MG63 (cell line): Measurements from ENCODE around the gene CSH2. TPM values are rescaled to one million over a fixed set of nuclear protein-coding genes. Genes with fewer than 3 reads are reported as not detected.
A peak's percentile ranks its signal among the peaks of the same experiment; 100 is the strongest.
"Not testable (repeated sequence)": the region's sequence is repeated elsewhere in the genome, so short reads cannot be mapped to it uniquely, and the experiment has no call there.

Source experiments
- DNase-seq: peaks from one replicate; pipeline ENCODE4 v3.0.0-alpha.2; 2020
- H3K27me3 ChIP-seq: fragments of 250-450 bp; sonication (Bioruptor Pico); 2 replicates; pipeline ENCODE4 v1.5.1; 2020; ENCODE audit warnings: mild to moderate bottlenecking, moderate library complexity
- H3K36me3 ChIP-seq: fragments of 250-450 bp; sonication (Bioruptor Pico); 2 replicates; pipeline ENCODE4 v1.5.1; 2020; ENCODE audit warnings: mild to moderate bottlenecking, moderate library complexity
- H3K4me3 ChIP-seq: fragments of 250-450 bp; sonication (Bioruptor Pico); 2 replicates; pipeline ENCODE4 v1.5.1; 2020; ENCODE audit warnings: mild to moderate bottlenecking, moderate library complexity
- H3K9me3 ChIP-seq: fragments of 250-450 bp; sonication (Bioruptor Pico); 2 replicates; pipeline ENCODE4 v1.5.1; 2020; ENCODE audit warnings: mild to moderate bottlenecking, moderate library complexity
- total RNA-seq: library from RNA; depleted of rRNA; stranded (reverse); fragments of >200 nt; shearing (Covaris generic); gene quantifications from 2 replicates; pipeline ENCODE4 v1.2.3, GENCODE V29; 2014; ENCODE audit warnings: low replicate concordance

CSH2 gene
- total RNA-seq, 1 experiment from 2014 or later, result not detected

- not testable (repeated sequence) for H3K27me3 ChIP-seq, DNase-seq, H3K4me3 ChIP-seq, H3K36me3 ChIP-seq, H3K9me3 ChIP-seq
Measured at GRCh38 chr17:63904796-63905195, 31.3 kb upstream of the CSH2 start.

GRCh38 chr17:63903787-63904201 is 30.3 kb upstream of the CSH2 start:
- H3K36me3 ChIP-seq, DNase-seq, H3K9me3 ChIP-seq, H3K4me3 ChIP-seq, H3K27me3 ChIP-seq: not testable (repeated sequence)

GRCh38 chr17:63901971-63902370 is 28.5 kb upstream of the CSH2 start:
- not testable (repeated sequence) for H3K27me3 ChIP-seq, DNase-seq, H3K9me3 ChIP-seq, H3K36me3 ChIP-seq, H3K4me3 ChIP-seq

GRCh38 chr17:63898899-63899798 is 25.7 kb upstream of the CSH2 start:
- DNase-seq, result peak; percentile 25
- not testable (repeated sequence) for H3K36me3 ChIP-seq, H3K9me3 ChIP-seq, H3K27me3 ChIP-seq, H3K4me3 ChIP-seq

- H3K27me3 ChIP-seq, H3K4me3 ChIP-seq, DNase-seq, H3K36me3 ChIP-seq, H3K9me3 ChIP-seq: not testable (repeated sequence)
Measured at GRCh38 chr17:63896524-63897354, 23.3 kb upstream of the CSH2 start, which contains the start of gene CSH1. Gene CSH1 (minus strand): TSS chr17:63896574. CDS start chr17:63896511, 63 bp downstream.

GRCh38 chr17:63894821-63895220 is 21.3 kb upstream of the CSH2 start:
- not testable (repeated sequence) for DNase-seq, H3K36me3 ChIP-seq, H3K27me3 ChIP-seq, H3K4me3 ChIP-seq, H3K9me3 ChIP-seq

- H3K36me3 ChIP-seq, DNase-seq, H3K9me3 ChIP-seq, H3K27me3 ChIP-seq, H3K4me3 ChIP-seq: not testable (repeated sequence)
Measured at GRCh38 chr17:63894021-63894420, 20.5 kb upstream of the CSH2 start.

- H3K36me3 ChIP-seq, H3K4me3 ChIP-seq, DNase-seq, H3K9me3 ChIP-seq, H3K27me3 ChIP-seq: not testable (repeated sequence)
Measured at GRCh38 chr17:63892316-63893037, 19.0 kb upstream of the CSH2 start.

- DNase-seq, H3K36me3 ChIP-seq, H3K27me3 ChIP-seq, H3K9me3 ChIP-seq, H3K4me3 ChIP-seq: not testable (repeated sequence)
Measured at GRCh38 chr17:63889026-63889848, 15.8 kb upstream of the CSH2 start.

- not testable (repeated sequence) for H3K27me3 ChIP-seq, H3K9me3 ChIP-seq, H3K36me3 ChIP-seq, DNase-seq, H3K4me3 ChIP-seq
Measured at GRCh38 chr17:63885119-63885518, 11.6 kb upstream of the CSH2 start.

- not testable (repeated sequence) for H3K36me3 ChIP-seq, H3K27me3 ChIP-seq, DNase-seq, H3K4me3 ChIP-seq, H3K9me3 ChIP-seq
Measured at GRCh38 chr17:63882626-63883126, 9.2 kb upstream of the CSH2 start.

GRCh38 chr17:63881935-63882601 is 8.6 kb upstream of the CSH2 start, which contains the start of gene GH2:
Gene GH2 (minus strand): TSS chr17:63881944. CDS start chr17:63881801, 143 bp downstream.
- no peaks in the 10 kb centered on the region for H3K27me3 ChIP-seq
- peak; percentile 62 for DNase-seq
- no peaks in the 10 kb centered on the region for H3K36me3 ChIP-seq
- no peaks in the 10 kb centered on the region for H3K9me3 ChIP-seq
- no peak within 1 kb of the TSS for H3K4me3 ChIP-seq

- not testable (repeated sequence) for DNase-seq, H3K9me3 ChIP-seq, H3K36me3 ChIP-seq, H3K27me3 ChIP-seq, H3K4me3 ChIP-seq
Measured at GRCh38 chr17:63881337-63881736, 7.9 kb upstream of the CSH2 start.

GRCh38 chr17:63880706-63881105 is 7.2 kb upstream of the CSH2 start:
- H3K4me3 ChIP-seq, result no peak overlapping the region
- H3K36me3 ChIP-seq, result no peaks in the 10 kb centered on the region
- DNase-seq, result no peak
- H3K9me3 ChIP-seq, result no peaks in the 10 kb centered on the region
- H3K27me3 ChIP-seq, result no peaks in the 10 kb centered on the region

GRCh38 chr17:63878413-63878812 is 4.9 kb upstream of the CSH2 start:
- H3K36me3 ChIP-seq, H3K4me3 ChIP-seq, DNase-seq, H3K9me3 ChIP-seq, H3K27me3 ChIP-seq: not testable (repeated sequence)
